Keratinocyte (primary cell): Measurements from ENCODE around the gene CLSTN2. TPM values are rescaled to one million over a fixed set of nuclear protein-coding genes. Genes with fewer than 3 reads are reported as not detected.

ENCODE experiments used
- DNase-seq: peaks from one replicate; pipeline ENCODE4 v3.0.0-alpha.2; 2011; ENCODE audit warnings: low read depth, missing footprints, low spot score
- FAIRE-seq: peaks from 2 replicates; lab custom pipeline; 2011; peaks lifted over from hg19 to GRCh38; lab: Jason Lieb, UNC
- H2AFZ ChIP-seq: 2 replicates; pipeline ENCODE4 v1.6.0; 2012; ENCODE audit warnings: low read length, control low read depth, inconsistent platforms; ENCODE audit not compliant: control insufficient read depth
- H3K27ac ChIP-seq: 2 replicates; pipeline ENCODE4 v1.5.1; 2011; ENCODE audit warnings: low read length; ENCODE audit not compliant: control insufficient read depth, insufficient read depth
- H3K27me3 ChIP-seq: 3 replicates; pipeline ENCODE4 v1.6.0; 2011; ENCODE audit warnings: low read length; ENCODE audit not compliant: control insufficient read depth, insufficient read depth; ENCODE audit errors: extremely low read depth
- H3K36me3 ChIP-seq, 2 experiments: 2 replicates in 1 of 2; 3 replicates in 1 of 2; pipeline ENCODE4 v1.5.1; 2011; ENCODE audit warnings: low read length in 2 of 2, mild to moderate bottlenecking in 1 of 2; ENCODE audit not compliant: control insufficient read depth in 2 of 2, insufficient read depth in 2 of 2; ENCODE audit errors: extremely low read depth in 1 of 2
- H3K4me1 ChIP-seq: 3 replicates; pipeline ENCODE4 v1.5.1; 2011; ENCODE audit warnings: low read length; ENCODE audit not compliant: control insufficient read depth, insufficient read depth; ENCODE audit errors: extremely low read depth
- H3K4me2 ChIP-seq: 3 replicates; pipeline ENCODE4 v1.6.0; 2011; ENCODE audit warnings: low read depth, low read length; ENCODE audit not compliant: control insufficient read depth, insufficient read depth; ENCODE audit errors: extremely low read depth
- H3K4me3 ChIP-seq, 3 experiments: fragments of 200-600 bp in 1 of 3; sonication (generic) in 1 of 3; 2 replicates in 2 of 3; 3 replicates in 1 of 3; pipeline ENCODE4 v1.5.1; 2011 to 2016; ENCODE audit warnings: low read length in 3 of 3, mild to moderate bottlenecking in 3 of 3, control low read depth in 2 of 3, inconsistent platforms in 1 of 3, low read depth in 1 of 3, mixed read lengths in 1 of 3, mixed run types in 1 of 3, moderate library complexity in 1 of 3; ENCODE audit not compliant: control insufficient read depth in 2 of 3, insufficient read depth in 2 of 3; ENCODE audit errors: extremely low read depth in 1 of 3
- H3K79me2 ChIP-seq: 2 replicates; pipeline ENCODE4 v1.6.0; 2012; ENCODE audit warnings: low read length; ENCODE audit not compliant: control insufficient read depth, insufficient read depth
- H3K9ac ChIP-seq: 3 replicates; pipeline ENCODE4 v1.6.0; 2011; ENCODE audit warnings: low read length; ENCODE audit not compliant: control insufficient read depth, insufficient read depth; ENCODE audit errors: extremely low read depth
- H3K9me1 ChIP-seq: 3 replicates; pipeline ENCODE4 v1.6.0; 2011; ENCODE audit warnings: low read length; ENCODE audit not compliant: control insufficient read depth, insufficient read depth; ENCODE audit errors: extremely low read depth
- H3K9me3 ChIP-seq: 2 replicates; pipeline ENCODE4 v1.5.1; 2012; ENCODE audit warnings: low read depth, low read length; ENCODE audit not compliant: control insufficient read depth
- H4K20me1 ChIP-seq: 3 replicates; pipeline ENCODE4 v1.6.0; 2011; ENCODE audit warnings: low read length; ENCODE audit not compliant: control insufficient read depth, insufficient read depth; ENCODE audit errors: extremely low read depth
- CTCF ChIP-seq, 3 experiments: IDR thresholded peaks in 1 of 3; conservative IDR thresholded peaks in 1 of 3; optimal IDR thresholded peaks in 1 of 3; 2 replicates in 2 of 3; 3 replicates in 1 of 3; pipeline versions ENCODE3 to v1.5.1; 2011; ENCODE audit warnings: low read length in 3 of 3, mild to moderate bottlenecking in 3 of 3, moderate library complexity in 2 of 3, control low read depth in 1 of 3, inconsistent platforms in 1 of 3; ENCODE audit not compliant: insufficient read depth in 2 of 3; ENCODE audit errors: extremely low read depth in 1 of 3
- EZH2 ChIP-seq: IDR thresholded peaks from one replicate; pipeline ENCODE4 v1.6.1; 2012; ENCODE audit warnings: inconsistent platforms, mild to moderate bottlenecking, low read length, moderate library complexity
- dilution Hi-C: fragments of 300-500 bp; cut with MboI; formaldehyde crosslinking; loops from one replicate; pipeline ENCODE4 v1.7.0; 2020; ENCODE audit warnings: low sequenced_read_pairs; ENCODE audit not compliant: extremely low pct_ligation_motif_present
- polyA plus RNA-seq, 5 experiments: library from polyadenylated mRNA; depleted of rRNA in 3 of 5; stranded (reverse) in 3 of 5; stranded (forward) in 1 of 5; unstranded in 1 of 5; fragments of >200 nt; gene quantifications; 1 replicate in 1 of 5; 2 replicates in 3 of 5; 3 replicates in 1 of 5; pipeline versions ENCODE4 v1.2.1 to v1.2.3, GENCODE V29; 2011 to 2012; ENCODE audit warnings: missing spikeins in 2 of 5, low read depth in 1 of 5, low replicate concordance in 1 of 5

CLSTN2 gene
- polyA plus RNA-seq, 1 donor (not counting 4 experiments of a cell fraction or from before 2014, with no cell fraction given) = 0.09 TPM

GRCh38 chr3:139985576-139985975 is 50.6 kb downstream of the CLSTN2 start:
- H3K9ac ChIP-seq = no peak overlapping the region
- H4K20me1 ChIP-seq = no peaks in the 10 kb centered on the region
- H3K27me3 ChIP-seq = peaks cover 8% of the 10 kb centered on the region
- H3K79me2 ChIP-seq = no peaks in the 10 kb centered on the region
- H3K27ac ChIP-seq = no peak overlapping the region
- H3K9me3 ChIP-seq = no peaks in the 10 kb centered on the region
- no peak overlapping the region for H3K4me2 ChIP-seq
- dilution Hi-C loops = no loop called here
- H3K4me1 ChIP-seq = no peaks in the 10 kb centered on the region
- no peak overlapping the region for H3K4me3 ChIP-seq
- H2AFZ ChIP-seq = no peak overlapping the region
- FAIRE-seq = no peak
- DNase-seq = no peak
- no peaks in the 10 kb centered on the region for H3K36me3 ChIP-seq
- TF ChIP-seq EZH2 (no peak), CTCF (optimal IDR thresholded peaks at IDR 0.05 in 1 of 3, IDR thresholded peaks at IDR 0.05 in 1 of 3, conservative IDR thresholded peaks at IDR 0.05 in 1 of 3; ENCODE audit: extremely low read depth in 1 of 3, insufficient read depth in 2 of 3, low read length in 3 of 3) (no peak)
- H3K9me1 ChIP-seq = no peaks in the 10 kb centered on the region

- H3K27ac ChIP-seq = no peak overlapping the region
- H3K9me1 ChIP-seq = no peaks in the 10 kb centered on the region
- FAIRE-seq (no peak), DNase-seq (no peak)
- H3K79me2 ChIP-seq = no peaks in the 10 kb centered on the region
- H3K4me3 ChIP-seq = no peak overlapping the region
- H3K4me1 ChIP-seq = no peaks in the 10 kb centered on the region
- H3K27me3 ChIP-seq = peaks cover 8% of the 10 kb centered on the region
- TF ChIP-seq EZH2 (no peak), CTCF (optimal IDR thresholded peaks at IDR 0.05 in 1 of 3, IDR thresholded peaks at IDR 0.05 in 1 of 3, conservative IDR thresholded peaks at IDR 0.05 in 1 of 3; ENCODE audit: extremely low read depth in 1 of 3, insufficient read depth in 2 of 3, low read length in 3 of 3) (no peak)
- H3K36me3 ChIP-seq = no peaks in the 10 kb centered on the region
- no peaks in the 10 kb centered on the region for H4K20me1 ChIP-seq
- no peaks in the 10 kb centered on the region for H3K9me3 ChIP-seq
- H3K4me2 ChIP-seq = no peak overlapping the region
- dilution Hi-C loops = no loop called here
- H3K9ac ChIP-seq = no peak overlapping the region
- H2AFZ ChIP-seq = no peak overlapping the region
Observed at GRCh38 chr3:139987908-139988307, 52.9 kb downstream of the CLSTN2 start.
